GM21528 (cell line): Measurements from ENCODE around the gene SLCO4A1.

ENCODE experiments used
- ATAC-seq: cut with Tn5 transposase; IDR thresholded peaks from one replicate; pipeline ENCODE4 v1.9.1; 2021; ENCODE audit warnings: mild to moderate bottlenecking, moderate library complexity; ENCODE audit not compliant: unreplicated experiment, low FRiP score

SLCO4A1 gene

DNA sequence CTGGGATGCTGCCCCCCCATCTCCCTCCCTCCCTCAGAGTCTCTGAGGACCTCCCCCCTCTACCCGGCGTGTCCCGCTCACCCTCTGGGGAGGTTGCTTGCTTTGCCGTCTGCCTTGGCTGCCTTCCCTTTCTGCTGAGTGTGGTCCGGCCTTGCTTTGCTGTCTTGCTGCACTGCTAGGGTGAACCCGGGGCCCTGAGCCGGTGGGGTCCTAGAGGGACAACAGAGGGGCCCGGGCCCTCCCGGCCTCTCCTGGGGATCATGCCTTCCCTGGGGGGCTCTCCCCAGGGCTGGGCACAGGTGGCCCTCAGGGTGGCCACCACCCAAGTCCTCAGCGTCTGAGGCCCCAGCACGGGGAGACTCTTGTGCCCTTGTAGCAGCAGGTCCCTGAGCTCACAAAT lies 19.3 kb downstream of the SLCO4A1 start:
- ATAC-seq: no peak

DNA sequence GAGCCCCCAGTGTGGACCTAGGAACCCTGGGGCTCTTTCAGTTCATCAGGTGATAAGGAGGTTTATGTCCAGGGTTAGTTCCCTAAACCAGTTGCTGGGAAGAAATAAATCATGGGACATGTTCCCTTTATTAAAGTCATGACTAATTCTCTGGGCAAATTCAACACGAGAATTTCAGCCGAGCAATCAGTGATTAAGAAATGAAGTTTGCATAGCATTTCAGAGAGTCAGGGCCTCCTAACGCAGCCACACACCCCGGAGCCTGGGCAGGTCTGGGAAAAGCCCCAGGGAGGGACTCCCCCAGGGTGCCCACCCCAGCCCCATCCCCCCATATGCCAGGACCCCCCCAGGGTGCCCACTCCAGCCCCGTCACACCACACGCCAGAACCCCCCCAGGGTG lies 20.1 kb downstream of the SLCO4A1 start:
- ATAC-seq: no peak

GRCh38 chr20:62663145-62664018 lies 21.1 kb downstream of the SLCO4A1 start:
- no peak for ATAC-seq

GRCh38 chr20:62664019-62664971 lies 22.0 kb downstream of the SLCO4A1 start:
- ATAC-seq: no peak

DNA sequence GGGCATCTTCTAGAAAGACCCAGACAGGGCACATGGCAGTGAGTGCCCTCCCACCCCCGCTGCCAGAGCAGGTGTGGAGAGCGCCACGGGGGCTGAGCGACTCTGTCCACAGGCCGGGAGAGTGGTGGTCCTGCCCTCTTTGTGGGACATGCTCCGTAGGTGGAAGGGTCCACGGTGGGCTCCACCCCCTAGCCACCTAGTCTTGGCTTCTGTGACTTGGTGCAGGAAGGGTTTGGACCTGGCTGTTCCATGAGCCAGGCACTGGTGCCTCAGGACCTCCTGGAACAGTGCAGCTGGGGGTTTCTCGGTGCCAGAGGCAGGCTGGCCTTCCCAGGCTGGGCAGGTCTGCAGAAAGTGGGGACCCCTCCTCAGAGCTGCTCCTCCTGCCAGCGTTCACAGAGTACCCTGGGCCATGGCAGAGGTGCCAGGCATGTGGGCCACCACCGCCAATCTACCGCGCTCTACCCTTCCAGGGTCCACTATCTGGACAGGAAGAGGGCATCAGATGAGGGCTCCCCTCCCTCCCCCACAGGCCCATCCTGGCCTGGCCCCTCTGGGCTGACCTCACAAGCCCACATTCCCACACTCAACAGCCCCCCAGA lies 23.0 kb downstream of the SLCO4A1 start:
- no peak for ATAC-seq

DNA sequence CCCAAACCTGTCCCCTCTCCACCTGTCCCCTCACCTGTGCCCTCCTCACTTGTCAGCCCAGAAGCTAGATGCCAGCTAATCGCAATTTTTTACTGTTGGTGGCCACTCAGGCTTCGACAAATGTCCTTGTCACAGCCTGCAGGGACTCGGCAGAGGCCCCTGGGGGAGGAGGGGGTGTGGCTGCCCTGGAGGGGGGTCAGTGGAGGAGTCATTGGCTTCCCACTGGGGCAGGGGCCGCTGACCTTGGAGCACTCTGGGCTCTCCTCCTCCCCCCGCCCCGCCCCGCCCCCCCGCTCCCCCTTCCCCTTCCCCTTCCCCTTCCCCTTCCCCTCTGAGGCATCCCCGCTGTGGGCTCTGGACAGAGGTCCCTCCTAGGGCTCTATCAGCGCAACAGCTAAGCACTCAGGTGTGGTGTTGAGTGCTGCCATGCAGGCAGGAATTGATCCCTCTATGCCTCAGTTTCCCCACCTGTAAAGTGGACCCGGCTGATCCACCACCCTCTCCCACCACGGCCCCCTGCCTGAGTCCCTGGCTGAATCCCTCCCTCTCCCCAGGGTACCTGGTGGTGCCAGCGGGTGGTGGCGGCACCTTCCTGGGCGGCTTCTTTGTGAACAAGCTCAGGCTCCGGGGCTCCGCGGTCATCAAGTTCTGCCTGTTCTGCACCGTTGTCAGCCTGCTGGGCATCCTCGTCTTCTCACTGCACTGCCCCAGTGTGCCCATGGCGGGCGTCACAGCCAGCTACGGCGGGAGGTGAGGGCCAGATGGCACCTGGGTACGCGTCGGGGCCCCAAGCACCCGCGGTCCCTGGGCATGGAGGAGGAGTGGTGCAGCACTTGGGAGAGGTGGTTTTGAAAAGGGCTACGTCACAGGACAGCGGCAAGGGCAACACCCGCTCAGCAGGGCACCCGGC lies 23.8 kb downstream of the SLCO4A1 start:
- no peak for ATAC-seq

- ATAC-seq: no peak
These were observed 24.6 kb downstream of the SLCO4A1 start for GRCh38 chr20:62666736-62667529.

DNA sequence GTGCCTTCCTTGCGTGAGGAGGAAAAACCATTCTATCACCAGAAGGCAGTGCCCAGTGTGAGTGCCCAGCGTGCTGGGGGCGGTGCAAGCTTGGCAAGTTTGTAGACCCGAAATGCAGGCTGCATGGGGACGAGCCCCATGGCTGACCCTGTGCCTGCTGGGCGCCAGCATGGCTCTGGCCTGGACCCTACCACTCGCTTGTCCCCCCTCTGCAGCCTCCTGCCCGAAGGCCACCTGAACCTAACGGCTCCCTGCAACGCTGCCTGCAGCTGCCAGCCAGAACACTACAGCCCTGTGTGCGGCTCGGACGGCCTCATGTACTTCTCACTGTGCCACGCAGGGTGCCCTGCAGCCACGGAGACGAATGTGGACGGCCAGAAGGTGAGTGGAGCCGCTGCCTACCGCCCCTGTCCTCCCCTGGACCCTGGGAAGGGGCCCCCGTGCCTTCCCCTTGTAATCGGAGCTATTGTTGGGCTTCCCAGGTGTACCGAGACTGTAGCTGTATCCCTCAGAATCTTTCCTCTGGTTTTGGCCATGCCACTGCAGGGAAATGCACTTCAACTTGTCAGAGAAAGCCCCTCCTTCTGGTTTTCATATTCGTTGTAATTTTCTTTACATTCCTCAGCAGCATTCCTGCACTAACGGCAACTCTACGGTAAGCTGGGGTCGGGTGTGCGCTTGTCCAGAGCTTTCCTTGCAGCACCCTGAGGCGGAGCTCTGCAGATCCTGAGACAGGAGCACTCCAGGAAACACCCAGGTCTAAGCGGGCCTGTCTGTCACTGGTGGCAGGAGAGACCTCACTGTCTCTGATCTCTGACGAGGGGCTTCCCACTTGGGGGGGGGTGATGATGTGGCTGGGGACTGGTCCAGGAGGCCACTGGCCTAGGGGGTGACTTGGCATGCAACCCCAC lies 25.5 kb downstream of the SLCO4A1 start:
- no peak for ATAC-seq

GRCh38 chr20:62668441-62669027 lies 26.2 kb downstream of the SLCO4A1 start:
- ATAC-seq: no peak

- ATAC-seq: no peak
These were observed 26.9 kb downstream of the SLCO4A1 start for GRCh38 chr20:62669249-62669648.

- ATAC-seq: no peak
These were observed 27.9 kb downstream of the SLCO4A1 start for GRCh38 chr20:62670156-62670555.

GRCh38 chr20:62670998-62671397 lies 28.7 kb downstream of the SLCO4A1 start:
- no peak for ATAC-seq

- no peak for ATAC-seq
These were observed 29.5 kb downstream of the SLCO4A1 start for GRCh38 chr20:62671765-62672164.

GRCh38 chr20:62674370-62674769 lies 32.1 kb downstream of the SLCO4A1 start:
- no peak for ATAC-seq

- ATAC-seq: no peak
These were observed 33.0 kb downstream of the SLCO4A1 start for GRCh38 chr20:62675156-62675876.

GRCh38 chr20:62675877-62676260 lies 33.6 kb downstream of the SLCO4A1 start:
- ATAC-seq: no peak

DNA sequence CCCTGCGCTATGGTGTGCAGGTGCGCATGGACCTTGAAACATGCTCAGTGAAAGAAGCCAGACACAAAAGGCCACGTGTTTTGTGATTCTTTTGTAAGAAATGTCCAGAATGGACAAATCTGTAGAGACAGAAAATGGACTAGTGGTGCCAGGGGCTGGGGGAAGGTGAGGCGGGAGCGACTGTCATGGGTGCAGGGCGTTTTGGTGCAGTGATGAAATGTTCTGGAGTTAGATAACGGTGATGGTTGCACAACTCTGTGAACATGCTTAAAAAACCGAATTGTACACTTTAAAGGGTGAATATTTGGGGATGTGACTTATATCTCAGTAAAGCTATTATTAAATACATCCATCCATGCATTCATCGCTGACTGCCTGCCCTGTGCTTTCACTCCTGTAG lies 34.7 kb downstream of the SLCO4A1 start:
- ATAC-seq: no peak
